K562 (cell line): ENCODE measurements around the gene DENND2A. TPM values are rescaled to one million over a fixed set of nuclear protein-coding genes. Genes with fewer than 3 reads are reported as not detected.

ENCODE experiments used
- EP300 ChIP-seq: IDR thresholded peaks from 2 replicates; pipeline ENCODE4 v1.6.1; 2012; ENCODE audit warnings: low read length, improper control_type of control experiment
- ETV5 ChIP-seq: sonication (generic); formaldehyde crosslinking; IDR thresholded peaks from 2 replicates; pipeline ENCODE4 v1.4.0; 2020; ENCODE audit warnings: low read depth, mild to moderate bottlenecking, missing genetic modification reagents
- GATAD2B ChIP-seq: fragments of 450-650 bp; IDR thresholded peaks from 2 replicates; pipeline ENCODE4 v1.6.1; 2017; ENCODE audit warnings: mild to moderate bottlenecking, borderline replicate concordance
- MECOM ChIP-seq: fragments of 250-450 bp; sonication (Bioruptor Pico); IDR thresholded peaks from 2 replicates; pipeline ENCODE4 v1.8.0; 2022; ENCODE audit warnings: inconsistent platforms
- MTA1 ChIP-seq: fragments of 450-650 bp; IDR thresholded peaks from 2 replicates; pipeline ENCODE4 v1.6.1; 2017; ENCODE audit warnings: borderline replicate concordance
- NCOA6 ChIP-seq: fragments of 450-650 bp; IDR thresholded peaks from 2 replicates; pipeline ENCODE4 v1.6.1; 2017; ENCODE audit warnings: mild to moderate bottlenecking
- NUFIP1 ChIP-seq: fragments of 450-650 bp; IDR thresholded peaks from 2 replicates; pipeline ENCODE4 v1.6.1; 2018; ENCODE audit not compliant: partially characterized antibody
- POLR2H ChIP-seq: IDR thresholded peaks from 2 replicates; pipeline ENCODE4 v1.6.1; 2016; ENCODE audit warnings: missing genetic modification characterization, low read depth, mild to moderate bottlenecking, control low read depth, missing compliant biosample characterization, moderate library complexity
- PPARD ChIP-seq: fragments of 250-450 bp; sonication (Bioruptor Pico); IDR thresholded peaks from 2 replicates; pipeline ENCODE4 v1.8.0; 2022; ENCODE audit warnings: inconsistent platforms, mild to moderate bottlenecking, moderate library complexity
- RB1 ChIP-seq: fragments of 450-650 bp; IDR thresholded peaks from 2 replicates; pipeline ENCODE4 v1.6.1; 2017; ENCODE audit warnings: low read depth, mild to moderate bottlenecking
- SIN3A ChIP-seq, 2 experiments: fragments of 150-350 bp in 1 of 2; IDR thresholded peaks; 2 replicates each; pipeline ENCODE4 v1.6.1; 2011 to 2016; ENCODE audit warnings: borderline replicate concordance in 2 of 2, low read depth in 2 of 2, low read length in 2 of 2, mild to moderate bottlenecking in 2 of 2, moderate library complexity in 2 of 2; ENCODE audit not compliant: control insufficient read depth in 1 of 2
- SNAPC5 ChIP-seq: fragments of 250-450 bp; sonication (Bioruptor Pico); IDR thresholded peaks from 2 replicates; pipeline ENCODE4 v1.8.0; 2021; ENCODE audit warnings: moderate library complexity, mild to moderate bottlenecking, inconsistent platforms
- TAF7 ChIP-seq: fragments of 450-650 bp; IDR thresholded peaks from 2 replicates; pipeline ENCODE4 v1.6.1; 2016; ENCODE audit warnings: missing genetic modification characterization, missing compliant biosample characterization
- TBP ChIP-seq: optimal IDR thresholded peaks from 2 replicates; pipeline ENCODE3; 2011; ENCODE audit warnings: low read depth, low read length, improper control_type of control experiment
- U2AF1 ChIP-seq: fragments of 200-400 bp; formaldehyde crosslinking; optimal IDR thresholded peaks from 2 replicates; pipeline ENCODE3; 2017; ENCODE audit warnings: mild to moderate bottlenecking, low read depth, low read length, moderate library complexity
- XRCC5 ChIP-seq: fragments of 200-400 bp; formaldehyde crosslinking; IDR thresholded peaks from 2 replicates; pipeline ENCODE4 v1.6.1; 2017; ENCODE audit warnings: low read depth, mild to moderate bottlenecking, low read length
- ZBED1 ChIP-seq: IDR thresholded peaks from 2 replicates; pipeline ENCODE4 v1.6.1; 2014
- ZC3H8 ChIP-seq: fragments of 450-650 bp; IDR thresholded peaks from 2 replicates; pipeline ENCODE4 v1.6.1; 2017
- ZNF24 ChIP-seq: fragments of 450-650 bp; IDR thresholded peaks from 2 replicates; pipeline ENCODE4 v1.6.1; 2016
- ZNF561 ChIP-seq: fragments of 450-650 bp; formaldehyde crosslinking; conservative IDR thresholded peaks from 2 replicates; pipeline ENCODE4 v1.4.0; 2020; ENCODE audit warnings: mild to moderate bottlenecking, moderate library complexity
- polyA plus RNA-seq, 8 experiments: library from polyadenylated mRNA; depleted of rRNA in 4 of 8; stranded (reverse) in 5 of 8; unstranded in 3 of 8; fragments of >200 nt; fragmentation: Nextera tagmentation in 2 of 8; fragmentation: Illumina TruSeq in 1 of 8; extraction: Ambion mirVana in 2 of 8; extraction: Trizol in 1 of 8; gene quantifications; 2 replicates each; pipeline versions ENCODE4 v1.2.1 to v1.2.3, GENCODE V29; 2011 to 2014; ENCODE audit warnings: inconsistent platforms in 1 of 8, missing spikeins in 1 of 8
- total RNA-seq, 7 experiments: library from RNA; depleted of rRNA in 6 of 7; stranded (reverse); fragments of >200 nt in 6 of 7; fragmentation: Illumina TruSeq in 2 of 7; extraction: Trizol in 2 of 7; gene quantifications; 2 replicates each; pipeline versions ENCODE4 v1.2.1 to v1.2.3, GENCODE V29; 2011 to 2021; ENCODE audit warnings: low replicate concordance in 1 of 7
- TF ChIP-seq, protein P1 (sequence below), 2 experiments: fragments of 150-350 bp in 1 of 2; IDR thresholded peaks; 2 replicates each; pipeline ENCODE4 v1.6.1; 2012 to 2016; ENCODE audit warnings: low read depth in 2 of 2, low read length in 2 of 2, mild to moderate bottlenecking in 1 of 2, moderate library complexity in 1 of 2
- TF ChIP-seq, protein P2 (sequence below): fragments of 450-650 bp; IDR thresholded peaks from 2 replicates; pipeline ENCODE4 v1.7.0; 2016; ENCODE audit warnings: borderline replicate concordance
- TF ChIP-seq, protein P3 (sequence below): fragments of 450-650 bp; IDR thresholded peaks from 2 replicates; pipeline ENCODE4 v1.6.1; 2016

Gene DENND2A
- total and polyA plus RNA-seq, 9 of the 15 experiments (the other 6 are each of a cell fraction or from before 2014, with no cell fraction given), result not detected

DNA sequence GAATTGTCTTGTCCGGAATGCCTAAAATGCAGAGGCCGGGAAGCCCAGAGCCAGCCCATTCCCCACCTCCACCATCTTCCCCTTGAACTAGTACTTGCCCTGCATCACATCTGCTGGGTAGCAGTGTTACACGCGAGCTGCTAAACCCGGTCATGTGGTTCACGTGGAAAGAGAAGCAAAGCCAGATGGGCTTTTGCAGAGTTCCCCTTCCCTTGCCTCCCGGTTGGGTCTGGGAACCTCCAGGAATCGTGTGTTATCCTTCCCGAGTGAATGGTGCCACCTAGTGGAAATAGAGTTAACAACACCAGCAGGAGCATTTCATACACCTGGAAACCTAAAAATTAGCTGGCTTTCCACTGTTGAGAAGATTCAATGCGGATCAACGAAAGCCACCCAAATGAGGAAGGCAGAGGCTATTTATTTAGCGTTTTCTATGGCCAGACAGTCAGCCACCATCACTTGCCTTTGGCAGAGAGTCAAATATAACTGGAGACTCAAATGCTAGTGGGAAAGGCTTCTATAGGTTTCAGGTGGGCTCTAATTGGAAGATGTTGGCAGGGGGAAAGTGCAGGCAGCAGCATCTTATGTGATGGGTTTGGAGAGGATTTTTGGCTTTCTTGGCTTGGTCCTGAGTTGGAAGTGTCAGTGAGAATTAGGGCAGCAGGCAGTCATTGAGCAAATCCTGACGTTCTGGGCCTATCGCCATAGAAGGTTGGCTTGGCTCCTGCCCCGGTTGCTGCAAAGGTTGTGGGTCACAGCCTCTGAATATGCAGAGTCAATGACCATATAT, 12.9 kb upstream of the DENND2A start (continued):
- TF ChIP-seq, protein P1, sequence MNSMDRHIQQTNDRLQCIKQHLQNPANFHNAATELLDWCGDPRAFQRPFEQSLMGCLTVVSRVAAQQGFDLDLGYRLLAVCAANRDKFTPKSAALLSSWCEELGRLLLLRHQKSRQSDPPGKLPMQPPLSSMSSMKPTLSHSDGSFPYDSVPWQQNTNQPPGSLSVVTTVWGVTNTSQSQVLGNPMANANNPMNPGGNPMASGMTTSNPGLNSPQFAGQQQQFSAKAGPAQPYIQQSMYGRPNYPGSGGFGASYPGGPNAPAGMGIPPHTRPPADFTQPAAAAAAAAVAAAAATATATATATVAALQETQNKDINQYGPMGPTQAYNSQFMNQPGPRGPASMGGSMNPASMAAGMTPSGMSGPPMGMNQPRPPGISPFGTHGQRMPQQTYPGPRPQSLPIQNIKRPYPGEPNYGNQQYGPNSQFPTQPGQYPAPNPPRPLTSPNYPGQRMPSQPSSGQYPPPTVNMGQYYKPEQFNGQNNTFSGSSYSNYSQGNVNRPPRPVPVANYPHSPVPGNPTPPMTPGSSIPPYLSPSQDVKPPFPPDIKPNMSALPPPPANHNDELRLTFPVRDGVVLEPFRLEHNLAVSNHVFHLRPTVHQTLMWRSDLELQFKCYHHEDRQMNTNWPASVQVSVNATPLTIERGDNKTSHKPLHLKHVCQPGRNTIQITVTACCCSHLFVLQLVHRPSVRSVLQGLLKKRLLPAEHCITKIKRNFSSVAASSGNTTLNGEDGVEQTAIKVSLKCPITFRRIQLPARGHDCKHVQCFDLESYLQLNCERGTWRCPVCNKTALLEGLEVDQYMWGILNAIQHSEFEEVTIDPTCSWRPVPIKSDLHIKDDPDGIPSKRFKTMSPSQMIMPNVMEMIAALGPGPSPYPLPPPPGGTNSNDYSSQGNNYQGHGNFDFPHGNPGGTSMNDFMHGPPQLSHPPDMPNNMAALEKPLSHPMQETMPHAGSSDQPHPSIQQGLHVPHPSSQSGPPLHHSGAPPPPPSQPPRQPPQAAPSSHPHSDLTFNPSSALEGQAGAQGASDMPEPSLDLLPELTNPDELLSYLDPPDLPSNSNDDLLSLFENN (IDR thresholded peaks at IDR 0.05; ENCODE audit: low read depth in 2 of 2, low read length in 2 of 2), result no peak; a peak in 1 of 4 replicates
- TF ChIP-seq GATAD2B, result no peak
- no peak for TF ChIP-seq ZC3H8
- TF ChIP-seq NCOA6, result no peak
- TF ChIP-seq TAF7 (tag), result no peak
- TF ChIP-seq MECOM (CRISPR knock-in tag), result no peak
- no peak for TF ChIP-seq TBP
- TF ChIP-seq, protein P2, sequence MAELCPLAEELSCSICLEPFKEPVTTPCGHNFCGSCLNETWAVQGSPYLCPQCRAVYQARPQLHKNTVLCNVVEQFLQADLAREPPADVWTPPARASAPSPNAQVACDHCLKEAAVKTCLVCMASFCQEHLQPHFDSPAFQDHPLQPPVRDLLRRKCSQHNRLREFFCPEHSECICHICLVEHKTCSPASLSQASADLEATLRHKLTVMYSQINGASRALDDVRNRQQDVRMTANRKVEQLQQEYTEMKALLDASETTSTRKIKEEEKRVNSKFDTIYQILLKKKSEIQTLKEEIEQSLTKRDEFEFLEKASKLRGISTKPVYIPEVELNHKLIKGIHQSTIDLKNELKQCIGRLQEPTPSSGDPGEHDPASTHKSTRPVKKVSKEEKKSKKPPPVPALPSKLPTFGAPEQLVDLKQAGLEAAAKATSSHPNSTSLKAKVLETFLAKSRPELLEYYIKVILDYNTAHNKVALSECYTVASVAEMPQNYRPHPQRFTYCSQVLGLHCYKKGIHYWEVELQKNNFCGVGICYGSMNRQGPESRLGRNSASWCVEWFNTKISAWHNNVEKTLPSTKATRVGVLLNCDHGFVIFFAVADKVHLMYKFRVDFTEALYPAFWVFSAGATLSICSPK, result no peak
- no peak for TF ChIP-seq U2AF1
- TF ChIP-seq ZNF24, result no peak
- TF ChIP-seq ETV5, result no peak
- no peak for TF ChIP-seq PPARD (CRISPR knock-in tag)
- TF ChIP-seq EP300, result 0 out of 2 replicates have a peak, but pooled peaks have one; percentile 9
- TF ChIP-seq RB1, result peak; percentile 56; the same call in 1 of the 2 replicates
- TF ChIP-seq SIN3A (IDR thresholded peaks at IDR 0.05; ENCODE audit: borderline replicate concordance in 2 of 2, control insufficient read depth in 1 of 2, low read depth in 2 of 2, low read length in 2 of 2), result no peak
- no peak for TF ChIP-seq SNAPC5 (CRISPR knock-in tag)
- TF ChIP-seq XRCC5, result no peak
- TF ChIP-seq MTA1, result no peak
- no peak for TF ChIP-seq POLR2H
- no peak for TF ChIP-seq ZBED1
- TF ChIP-seq NUFIP1, result no peak
- TF ChIP-seq, protein P3, sequence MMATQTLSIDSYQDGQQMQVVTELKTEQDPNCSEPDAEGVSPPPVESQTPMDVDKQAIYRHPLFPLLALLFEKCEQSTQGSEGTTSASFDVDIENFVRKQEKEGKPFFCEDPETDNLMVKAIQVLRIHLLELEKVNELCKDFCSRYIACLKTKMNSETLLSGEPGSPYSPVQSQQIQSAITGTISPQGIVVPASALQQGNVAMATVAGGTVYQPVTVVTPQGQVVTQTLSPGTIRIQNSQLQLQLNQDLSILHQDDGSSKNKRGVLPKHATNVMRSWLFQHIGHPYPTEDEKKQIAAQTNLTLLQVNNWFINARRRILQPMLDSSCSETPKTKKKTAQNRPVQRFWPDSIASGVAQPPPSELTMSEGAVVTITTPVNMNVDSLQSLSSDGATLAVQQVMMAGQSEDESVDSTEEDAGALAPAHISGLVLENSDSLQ, result no peak
- TF ChIP-seq ZNF561 (CRISPR knock-in tag), result no peak
